SK-N-SH (cell line): Measurements from ENCODE around the gene GRIN2A. TPM values are rescaled to one million over a fixed set of nuclear protein-coding genes. Genes with fewer than 3 reads are reported as not detected.

Experiments used
- CTCF ChIA-PET: fragments of 300-600, 350-600 bp; formaldehyde crosslinking; extraction: SDS; loops from one replicate; lab custom pipeline; 2021; lab: Yijun Ruan, JAX
- POLR2A ChIA-PET: fragments of 350-600 bp; sonication (Branson Sonifier 250); formaldehyde crosslinking; extraction: SDS; loops from one replicate; lab custom pipeline; 2020; ENCODE audit warnings: antibody characterized with exemption, inconsistent platforms; lab: Yijun Ruan, JAX
- DNase-seq: peaks from one replicate; pipeline ENCODE4 v3.0.0; 2012
- H2AFZ ChIP-seq: fragments of 200-600 bp; sonication (generic); 2 replicates; pipeline ENCODE4 v1.8.1; 2016; ENCODE audit warnings: antibody characterized with exemption, mild to moderate bottlenecking, low read depth
- H3F3A ChIP-seq: fragments of 200-600 bp; sonication (generic); replicated peaks from 2 replicates; pipeline ENCODE3; 2016; ENCODE audit warnings: antibody characterized with exemption, mild to moderate bottlenecking; ENCODE audit not compliant: insufficient read depth
- H3K27ac ChIP-seq, 2 experiments: fragments of 200-500 bp in 1 of 2; fragments of 200-600 bp in 1 of 2; sonication (Bioruptor generic) in 1 of 2; sonication (generic), shearing (Covaris generic) in 1 of 2; 2 replicates each; pipeline versions ENCODE4 v1.5.1 to v1.6.1; 2014 to 2016; ENCODE audit warnings: low read depth in 2 of 2, inconsistent platforms in 1 of 2, low read length in 1 of 2, mild to moderate bottlenecking in 1 of 2, mixed read lengths in 1 of 2
- H3K27me3 ChIP-seq: fragments of 200-600 bp; sonication (generic), shearing (Covaris generic); 2 replicates; pipeline ENCODE4 v1.6.1; 2016; ENCODE audit warnings: mixed run types; ENCODE audit not compliant: insufficient read depth
- H3K36me3 ChIP-seq, 2 experiments: fragments of 200-500 bp in 1 of 2; fragments of 200-600 bp in 1 of 2; sonication (Bioruptor generic) in 1 of 2; sonication (generic) in 1 of 2; replicated peaks in 1 of 2; 2 replicates each; pipeline versions ENCODE3 to v1.5.1; 2014 to 2016; ENCODE audit warnings: low read length in 1 of 2, mild to moderate bottlenecking in 1 of 2; ENCODE audit not compliant: insufficient read depth in 2 of 2, control insufficient read depth in 1 of 2
- H3K4me1 ChIP-seq, 2 experiments: fragments of 200-500 bp in 1 of 2; fragments of 200-600 bp in 1 of 2; sonication (Bioruptor generic) in 1 of 2; sonication (generic), shearing (Covaris generic) in 1 of 2; 2 replicates each; pipeline versions ENCODE4 v1.5.1 to v1.6.1; 2014 to 2016; ENCODE audit warnings: low read depth in 1 of 2, low read length in 1 of 2, mixed run types in 1 of 2; ENCODE audit not compliant: insufficient read depth in 2 of 2, control insufficient read depth in 1 of 2
- H3K4me2 ChIP-seq: fragments of 200-600 bp; sonication (generic), shearing (Covaris generic); 2 replicates; pipeline ENCODE4 v1.6.1; 2017; ENCODE audit warnings: mixed run types
- H3K4me3 ChIP-seq, 2 experiments: fragments of 200-500 bp in 1 of 2; fragments of 200-600 bp in 1 of 2; sonication (Bioruptor generic) in 1 of 2; sonication (generic), shearing (Covaris generic) in 1 of 2; 2 replicates each; pipeline versions ENCODE4 v1.5.1 to v1.8.1; 2014 to 2016; ENCODE audit warnings: low read depth in 2 of 2, inconsistent platforms in 1 of 2, low read length in 1 of 2, mild to moderate bottlenecking in 1 of 2, mixed read lengths in 1 of 2, moderate library complexity in 1 of 2
- H3K79me2 ChIP-seq: fragments of 200-600 bp; sonication (generic); 2 replicates; pipeline ENCODE4 v1.8.1; 2017; ENCODE audit warnings: mild to moderate bottlenecking; ENCODE audit not compliant: insufficient read depth
- H3K9ac ChIP-seq: fragments of 200-600 bp; sonication (generic); 2 replicates; pipeline ENCODE4 v1.6.1; 2017; ENCODE audit warnings: mixed run types
- H3K9me2 ChIP-seq: fragments of 200-600 bp; sonication (generic); 2 replicates; pipeline ENCODE4 v1.6.1; 2017; ENCODE audit warnings: mixed run types
- H3K9me3 ChIP-seq: fragments of 200-600 bp; sonication (generic); 2 replicates; pipeline ENCODE4 v1.6.1; 2017; ENCODE audit warnings: mixed run types, mild to moderate bottlenecking, moderate library complexity
- H4K20me1 ChIP-seq: fragments of 200-600 bp; sonication (generic); 2 replicates; pipeline ENCODE4 v1.6.1; 2017; ENCODE audit warnings: mild to moderate bottlenecking, mixed run types; ENCODE audit not compliant: insufficient read depth
- CHD2 ChIP-seq: fragments of 150-350 bp; IDR thresholded peaks from 2 replicates; pipeline ENCODE4 v1.6.1; 2018; ENCODE audit warnings: low read length; ENCODE audit not compliant: partially characterized antibody
- CTCF ChIP-seq: fragments of 200-600 bp; sonication (generic); IDR thresholded peaks from 2 replicates; pipeline ENCODE4 v1.6.1; 2017; ENCODE audit warnings: antibody characterized with exemption, mild to moderate bottlenecking, moderate library complexity
- FOSL2 ChIP-seq: IDR thresholded peaks from 2 replicates; pipeline ENCODE4 v1.4.0; 2012; ENCODE audit warnings: low read depth, mild to moderate bottlenecking, moderate library complexity, borderline replicate concordance
- FOXJ3 ChIP-seq: sonication (generic); formaldehyde crosslinking; IDR thresholded peaks from 2 replicates; pipeline ENCODE4 v1.5.1; 2020; ENCODE audit warnings: mild to moderate bottlenecking, missing genetic modification reagents
- FOXM1 ChIP-seq: IDR thresholded peaks from 2 replicates; pipeline ENCODE4 v1.4.0; 2012; ENCODE audit warnings: low read depth, mild to moderate bottlenecking
- GABPA ChIP-seq: IDR thresholded peaks from 2 replicates; pipeline ENCODE4 v1.4.0; 2012; ENCODE audit warnings: low read depth, mild to moderate bottlenecking
- IRF3 ChIP-seq: fragments of 150-350 bp; IDR thresholded peaks from 2 replicates; pipeline ENCODE4 v1.6.1; 2016; ENCODE audit warnings: mild to moderate bottlenecking, low read depth, low read length
- JUND ChIP-seq: IDR thresholded peaks from 2 replicates; pipeline ENCODE4 v1.4.0; 2012
- NFIC ChIP-seq: IDR thresholded peaks from 2 replicates; pipeline ENCODE4 v1.4.0; 2012; ENCODE audit warnings: borderline replicate concordance
- POLR2AphosphoS5 ChIP-seq: IDR thresholded peaks from 2 replicates; pipeline ENCODE4 v1.6.1; 2012; ENCODE audit warnings: low read depth, low read length
- RAD21 ChIP-seq: IDR thresholded peaks from 2 replicates; pipeline ENCODE4 v1.6.1; 2012; ENCODE audit warnings: mild to moderate bottlenecking, low read length
- RCOR1 ChIP-seq: fragments of 150-350 bp; IDR thresholded peaks from 2 replicates; pipeline ENCODE4 v1.6.1; 2017; ENCODE audit warnings: antibody characterized with exemption, low read length
- REST ChIP-seq: IDR thresholded peaks from 2 replicates; pipeline ENCODE4 v1.6.1; 2012; ENCODE audit warnings: mild to moderate bottlenecking, low read depth, low read length, moderate library complexity
- RFX5 ChIP-seq: IDR thresholded peaks from 2 replicates; pipeline ENCODE4 v1.6.1; 2012; ENCODE audit warnings: mild to moderate bottlenecking, improper control_type of control experiment, low read length
- SMC3 ChIP-seq: IDR thresholded peaks from 2 replicates; pipeline ENCODE4 v1.6.1; 2012; ENCODE audit warnings: low read depth, low read length, improper control_type of control experiment
- TAF1 ChIP-seq: IDR thresholded peaks from 2 replicates; pipeline ENCODE4 v1.6.1; 2012; ENCODE audit warnings: low read depth, mild to moderate bottlenecking, low read length, moderate library complexity, borderline replicate concordance
- TCF12 ChIP-seq: IDR thresholded peaks from 2 replicates; pipeline ENCODE4 v1.4.0; 2012
- USF1 ChIP-seq: IDR thresholded peaks from 2 replicates; pipeline ENCODE4 v1.4.0; 2012; ENCODE audit warnings: low read depth, borderline replicate concordance
- ZBTB33 ChIP-seq: IDR thresholded peaks from 2 replicates; pipeline ENCODE4 v1.4.0; 2012; ENCODE audit warnings: low read depth, borderline replicate concordance
- WGBS: methylation state at CpG from one replicate; pipeline ENCODE4 v1.1.6; 2017; ENCODE audit warnings: low lambda C conversion rate; 5-methylcytosine and 5-hydroxymethylcytosine counted together
- polyA plus RNA-seq, 3 experiments: library from polyadenylated mRNA; depleted of rRNA; stranded (reverse); fragments of >200 nt; gene quantifications; 2 replicates each; pipeline ENCODE4 v1.2.3, GENCODE V29; 2012

GRIN2A gene
- polyA plus RNA-seq, 1 of the 3 experiments (the other 2 are of a cell fraction), result not detected

GRCh38 chr16:10200637-10201586, 18.7 kb upstream of the GRIN2A start:
- Histone ChIP-seq H3K9me3 (no peaks in the 10 kb centered on the region), H3K4me2 (no peak overlapping the region), H3K79me2 (no peaks in the 10 kb centered on the region), H3K36me3 (no peaks in the 10 kb centered on the region)
- CTCF ChIA-PET, result interaction anchor here (1.6 kb wide), 1 partner anchor 20 kb away, joined by 3 read pairs; no protein-coding TSS in a partner anchor
- 25% methylated on average over 9 of the region's 9 CpGs for WGBS
- TF ChIP-seq REST (no peak), ZBTB33 (no peak), FOSL2 (no peak), TAF1 (no peak), JUND (no peak), CHD2 (no peak), SMC3 (no peak), GABPA (no peak), IRF3 (no peak), FOXJ3 (CRISPR knock-in tag) (no peak), RFX5 (no peak), RCOR1 (no peak), CTCF (no peak), NFIC (no peak), FOXM1 (no peak), RAD21 (no peak), POLR2AphosphoS5 (no peak), TCF12 (no peak), USF1 (no peak)
- TF ChIP-seq, all 33 proteins: peak for 0
- H3K27ac ChIP-seq, result no peak overlapping the region
- H3K27me3 ChIP-seq, result no peaks in the 10 kb centered on the region
- POLR2A ChIA-PET, result no interaction called here
- H3K4me3 ChIP-seq, result no peak overlapping the region
- H3F3A ChIP-seq, result no peaks in the 10 kb centered on the region
- H4K20me1 ChIP-seq, result no peaks in the 10 kb centered on the region
- no peaks in the 10 kb centered on the region for H3K9me2 ChIP-seq
- no peak for DNase-seq
- no peak overlapping the region for H3K9ac ChIP-seq
- H3K4me1 ChIP-seq, result no peaks in the 10 kb centered on the region
- no peak overlapping the region for H2AFZ ChIP-seq
